ENCODE data around the gene UBE3C. TPM values are rescaled to one million over a fixed set of nuclear protein-coding genes. Genes with fewer than 3 reads are reported as not detected.

The UBE3C gene
- total RNA-seq, 1 experiment from 2014 or later: 84.8 TPM

- DNase-seq: no peak
- Histone ChIP-seq H3K36me3 (ENCODE audit: insufficient read depth, low read length) (no peaks in the 10 kb centered on the region), H3K27me3 (ENCODE audit: low read length) (no peaks in the 10 kb centered on the region), H3K9me2 (replicated peaks; ENCODE audit: insufficient read depth, low read length) (no peaks in the 10 kb centered on the region), H3K79me2 (ENCODE audit: low read length) (no peaks in the 10 kb centered on the region), H3K4me2 (ENCODE audit: low read depth, low read length, poor library complexity, severe bottlenecking) (no peak overlapping the region), H3K4me3 (ENCODE audit: low read length) (no peak overlapping the region), H3K9me3 (ENCODE audit: low read length) (no peaks in the 10 kb centered on the region), H4K20me1 (ENCODE audit: insufficient read depth, low read depth, low read length) (no peaks in the 10 kb centered on the region), H3K4me1 (ENCODE audit: low read length) (peaks cover 8% of the 10 kb centered on the region), H3K9ac (ENCODE audit: low read length) (no peak overlapping the region), H2AFZ (ENCODE audit: low read length) (no peak overlapping the region), H3K27ac (ENCODE audit: low read length) (no peak overlapping the region)
Measured at GRCh38 chr7:157300369-157300825, 161.7 kb downstream of the UBE3C start.

DNA sequence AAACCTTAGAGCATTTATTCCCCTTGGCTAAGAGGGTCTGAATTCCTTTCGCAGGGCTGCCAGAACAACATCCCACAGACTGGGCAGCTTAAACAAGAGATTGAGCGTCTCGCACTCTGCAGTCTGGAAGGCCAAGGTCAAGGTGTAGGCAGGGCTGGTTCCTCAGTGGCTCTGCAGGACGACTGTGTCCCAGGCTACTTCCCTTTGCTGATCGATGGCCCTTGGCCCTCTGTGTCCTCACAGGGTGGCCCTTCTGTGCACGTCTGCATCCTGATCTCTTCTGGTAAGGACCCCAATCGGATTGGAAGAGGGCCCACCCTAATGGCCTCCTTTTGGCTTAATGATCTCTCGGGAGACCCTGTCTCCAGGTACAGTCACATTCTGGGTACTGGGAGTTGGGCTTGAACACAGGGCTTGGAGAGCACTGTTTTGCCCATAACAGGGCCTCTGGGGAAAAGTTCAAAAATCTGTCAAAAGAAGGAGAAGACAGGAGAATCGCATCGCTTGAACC is 162.9 kb downstream of the UBE3C start:
- no peak overlapping the region for H2AFZ ChIP-seq (ENCODE audit: low read length)
- peaks cover 8% of the 10 kb centered on the region for H3K4me1 ChIP-seq (ENCODE audit: low read length)
- no peaks in the 10 kb centered on the region for H3K27me3 ChIP-seq (ENCODE audit: low read length)
- H3K9me2 ChIP-seq (replicated peaks; ENCODE audit: insufficient read depth, low read length): no peaks in the 10 kb centered on the region
- H3K27ac ChIP-seq (ENCODE audit: low read length): no peak overlapping the region
- H3K9ac ChIP-seq (ENCODE audit: low read length): no peak overlapping the region
- no peaks in the 10 kb centered on the region for H3K79me2 ChIP-seq (ENCODE audit: low read length)
- DNase-seq: no peak
- H3K9me3 ChIP-seq (ENCODE audit: low read length): no peaks in the 10 kb centered on the region
- H3K36me3 ChIP-seq (ENCODE audit: insufficient read depth, low read length): no peaks in the 10 kb centered on the region
- H4K20me1 ChIP-seq (ENCODE audit: insufficient read depth, low read depth, low read length): no peaks in the 10 kb centered on the region
- no peak overlapping the region for H3K4me2 ChIP-seq (ENCODE audit: low read depth, low read length, poor library complexity, severe bottlenecking)
- no peak overlapping the region for H3K4me3 ChIP-seq (ENCODE audit: low read length)

DNA sequence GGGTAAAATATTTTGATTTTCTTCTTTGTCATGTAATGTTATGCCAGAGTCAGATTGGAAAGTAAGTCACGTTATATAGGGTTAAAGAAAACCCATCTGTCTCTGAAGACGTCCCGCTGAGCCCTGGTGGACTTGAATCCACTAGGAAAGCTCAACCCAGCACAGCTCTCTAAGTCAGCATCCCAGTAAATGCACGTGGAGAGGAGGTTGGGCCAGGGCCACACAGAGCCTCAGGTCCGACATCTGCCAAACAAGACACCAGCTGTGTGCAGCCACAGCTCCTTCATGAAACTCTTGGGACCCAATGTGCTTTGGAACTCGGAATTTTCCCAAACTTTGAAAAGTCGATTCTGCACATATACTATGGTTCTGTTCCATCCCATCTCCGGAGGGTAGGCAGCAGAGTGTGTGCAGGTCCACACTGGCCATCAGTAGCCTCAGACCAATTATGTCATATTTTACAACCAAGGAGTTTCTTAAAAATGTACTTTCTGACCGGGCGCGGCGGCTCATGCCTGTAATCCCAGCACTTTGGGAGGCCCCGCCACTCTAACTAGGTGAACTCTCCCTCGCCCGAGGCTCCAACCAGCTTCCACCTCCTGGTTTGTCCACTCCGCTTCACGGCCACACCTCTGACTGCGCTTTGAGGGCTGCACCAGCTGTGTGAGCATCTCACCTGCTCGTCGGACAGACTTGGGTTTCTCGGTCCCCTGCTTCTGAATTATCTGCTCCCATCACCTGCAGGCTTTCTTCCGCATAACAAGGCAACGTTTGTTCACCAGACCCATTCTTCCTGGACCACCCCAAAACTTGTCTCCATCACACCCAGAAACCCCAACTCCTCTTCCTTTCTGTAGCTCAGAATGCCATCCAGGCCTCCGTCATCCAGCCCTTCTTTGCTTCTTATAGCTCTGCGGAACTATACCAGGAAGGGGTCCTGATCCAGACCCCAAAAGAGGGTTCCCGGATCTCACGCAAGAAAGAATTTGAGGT is 168.4 kb downstream of the UBE3C start:
- no peak overlapping the region for H2AFZ ChIP-seq (ENCODE audit: low read length)

GRCh38 chr7:157309988-157310668 is 171.4 kb downstream of the UBE3C start:
- H3K4me2 ChIP-seq (ENCODE audit: low read depth, low read length, poor library complexity, severe bottlenecking): no peak overlapping the region
- H3K36me3 ChIP-seq (ENCODE audit: insufficient read depth, low read length): no peaks in the 10 kb centered on the region
- H3K9me3 ChIP-seq (ENCODE audit: low read length): no peaks in the 10 kb centered on the region
- no peaks in the 10 kb centered on the region for H3K79me2 ChIP-seq (ENCODE audit: low read length)
- no peaks in the 10 kb centered on the region for H3K9me2 ChIP-seq (replicated peaks; ENCODE audit: insufficient read depth, low read length)
- H3K9ac ChIP-seq (ENCODE audit: low read length): no peak overlapping the region
- H4K20me1 ChIP-seq (ENCODE audit: insufficient read depth, low read depth, low read length): no peaks in the 10 kb centered on the region
- H3K4me3 ChIP-seq (ENCODE audit: low read length): no peak overlapping the region
- H3K4me1 ChIP-seq (ENCODE audit: low read length): no peaks in the 10 kb centered on the region
- no peak overlapping the region for H2AFZ ChIP-seq (ENCODE audit: low read length)
- no peak overlapping the region for H3K27ac ChIP-seq (ENCODE audit: low read length)
- no peaks in the 10 kb centered on the region for H3K27me3 ChIP-seq (ENCODE audit: low read length)
- DNase-seq: no peak

More for the DNA sequence above, 168.4 kb downstream of the UBE3C start:
- Histone ChIP-seq H3K4me2 (ENCODE audit: low read depth, low read length, poor library complexity, severe bottlenecking) (no peak overlapping the region), H3K4me3 (ENCODE audit: low read length) (no peak overlapping the region), H3K79me2 (ENCODE audit: low read length) (no peaks in the 10 kb centered on the region), H4K20me1 (ENCODE audit: insufficient read depth, low read depth, low read length) (no peaks in the 10 kb centered on the region), H3K27ac (ENCODE audit: low read length) (no peak overlapping the region), H3K36me3 (ENCODE audit: insufficient read depth, low read length) (no peaks in the 10 kb centered on the region), H3K9ac (ENCODE audit: low read length) (no peak overlapping the region), H3K9me2 (replicated peaks; ENCODE audit: insufficient read depth, low read length) (no peaks in the 10 kb centered on the region), H3K4me1 (ENCODE audit: low read length) (peaks cover 5% of the 10 kb centered on the region), H3K9me3 (ENCODE audit: low read length) (no peaks in the 10 kb centered on the region), H3K27me3 (ENCODE audit: low read length) (no peaks in the 10 kb centered on the region)
- no peak for DNase-seq

GRCh38 chr7:157310676-157311185 is 172.0 kb downstream of the UBE3C start:
- H3K27me3 ChIP-seq (ENCODE audit: low read length): no peaks in the 10 kb centered on the region
- no peaks in the 10 kb centered on the region for H3K36me3 ChIP-seq (ENCODE audit: insufficient read depth, low read length)
- H3K9ac ChIP-seq (ENCODE audit: low read length): no peak overlapping the region
- no peaks in the 10 kb centered on the region for H3K4me1 ChIP-seq (ENCODE audit: low read length)
- H3K27ac ChIP-seq (ENCODE audit: low read length): no peak overlapping the region
- no peaks in the 10 kb centered on the region for H3K79me2 ChIP-seq (ENCODE audit: low read length)
- H3K9me3 ChIP-seq (ENCODE audit: low read length): no peaks in the 10 kb centered on the region
- no peaks in the 10 kb centered on the region for H4K20me1 ChIP-seq (ENCODE audit: insufficient read depth, low read depth, low read length)
- H3K4me2 ChIP-seq (ENCODE audit: low read depth, low read length, poor library complexity, severe bottlenecking): no peak overlapping the region
- no peak overlapping the region for H3K4me3 ChIP-seq (ENCODE audit: low read length)
- no peak overlapping the region for H2AFZ ChIP-seq (ENCODE audit: low read length)
- no peak for DNase-seq
- no peaks in the 10 kb centered on the region for H3K9me2 ChIP-seq (replicated peaks; ENCODE audit: insufficient read depth, low read length)

- Histone ChIP-seq H3K9me2 (replicated peaks; ENCODE audit: insufficient read depth, low read length) (no peaks in the 10 kb centered on the region), H3K4me3 (ENCODE audit: low read length) (no peak overlapping the region), H3K9me3 (ENCODE audit: low read length) (no peaks in the 10 kb centered on the region), H3K4me2 (ENCODE audit: low read depth, low read length, poor library complexity, severe bottlenecking) (no peak overlapping the region), H3K79me2 (ENCODE audit: low read length) (no peaks in the 10 kb centered on the region), H4K20me1 (ENCODE audit: insufficient read depth, low read depth, low read length) (no peaks in the 10 kb centered on the region), H3K27ac (ENCODE audit: low read length) (no peak overlapping the region), H2AFZ (ENCODE audit: low read length) (no peak overlapping the region), H3K36me3 (ENCODE audit: insufficient read depth, low read length) (no peaks in the 10 kb centered on the region), H3K4me1 (ENCODE audit: low read length) (no peaks in the 10 kb centered on the region), H3K9ac (ENCODE audit: low read length) (no peak overlapping the region), H3K27me3 (ENCODE audit: low read length) (no peaks in the 10 kb centered on the region)
- DNase-seq: no peak
Measured at GRCh38 chr7:157312941-157313340, 174.2 kb downstream of the UBE3C start.

DNA sequence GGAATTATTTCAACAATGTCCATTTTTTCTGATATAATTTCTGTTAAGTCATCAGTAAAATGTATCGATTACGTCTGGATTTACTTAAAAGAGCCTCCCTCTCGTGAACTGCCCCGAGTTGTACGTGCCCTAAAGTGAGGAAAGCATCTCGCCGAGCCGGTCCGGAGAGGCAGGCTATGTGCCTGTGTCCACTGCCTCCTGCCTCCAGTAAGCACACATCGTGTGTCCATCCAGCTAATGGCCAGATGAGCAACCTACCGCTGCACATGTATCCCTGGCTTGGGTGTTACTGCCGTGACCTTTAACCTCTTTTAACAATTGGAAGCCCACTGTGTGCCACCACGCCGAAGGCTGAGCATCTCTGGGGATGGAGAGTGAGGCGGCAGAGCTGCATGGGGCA is 174.9 kb downstream of the UBE3C start:
- no peaks in the 10 kb centered on the region for H3K4me1 ChIP-seq (ENCODE audit: low read length)
- no peaks in the 10 kb centered on the region for H3K79me2 ChIP-seq (ENCODE audit: low read length)
- no peak for DNase-seq
- H3K4me2 ChIP-seq (ENCODE audit: low read depth, low read length, poor library complexity, severe bottlenecking): no peak overlapping the region
- H3K9ac ChIP-seq (ENCODE audit: low read length): no peak overlapping the region
- H3K36me3 ChIP-seq (ENCODE audit: insufficient read depth, low read length): no peaks in the 10 kb centered on the region
- no peaks in the 10 kb centered on the region for H3K9me2 ChIP-seq (replicated peaks; ENCODE audit: insufficient read depth, low read length)
- no peak overlapping the region for H3K27ac ChIP-seq (ENCODE audit: low read length)
- no peaks in the 10 kb centered on the region for H3K9me3 ChIP-seq (ENCODE audit: low read length)
- no peaks in the 10 kb centered on the region for H4K20me1 ChIP-seq (ENCODE audit: insufficient read depth, low read depth, low read length)
- H3K27me3 ChIP-seq (ENCODE audit: low read length): no peaks in the 10 kb centered on the region
- H3K4me3 ChIP-seq (ENCODE audit: low read length): no peak overlapping the region
- H2AFZ ChIP-seq (ENCODE audit: low read length): no peak overlapping the region

All from Karpas-422 (cell line).